Measurements from ENCODE around the gene ASB8. TPM values are rescaled to one million over a fixed set of nuclear protein-coding genes. Genes with fewer than 3 reads are reported as not detected.

ASB8 gene
- total RNA-seq, 1 experiment from 2014 or later, result 34.4 TPM

DNA sequence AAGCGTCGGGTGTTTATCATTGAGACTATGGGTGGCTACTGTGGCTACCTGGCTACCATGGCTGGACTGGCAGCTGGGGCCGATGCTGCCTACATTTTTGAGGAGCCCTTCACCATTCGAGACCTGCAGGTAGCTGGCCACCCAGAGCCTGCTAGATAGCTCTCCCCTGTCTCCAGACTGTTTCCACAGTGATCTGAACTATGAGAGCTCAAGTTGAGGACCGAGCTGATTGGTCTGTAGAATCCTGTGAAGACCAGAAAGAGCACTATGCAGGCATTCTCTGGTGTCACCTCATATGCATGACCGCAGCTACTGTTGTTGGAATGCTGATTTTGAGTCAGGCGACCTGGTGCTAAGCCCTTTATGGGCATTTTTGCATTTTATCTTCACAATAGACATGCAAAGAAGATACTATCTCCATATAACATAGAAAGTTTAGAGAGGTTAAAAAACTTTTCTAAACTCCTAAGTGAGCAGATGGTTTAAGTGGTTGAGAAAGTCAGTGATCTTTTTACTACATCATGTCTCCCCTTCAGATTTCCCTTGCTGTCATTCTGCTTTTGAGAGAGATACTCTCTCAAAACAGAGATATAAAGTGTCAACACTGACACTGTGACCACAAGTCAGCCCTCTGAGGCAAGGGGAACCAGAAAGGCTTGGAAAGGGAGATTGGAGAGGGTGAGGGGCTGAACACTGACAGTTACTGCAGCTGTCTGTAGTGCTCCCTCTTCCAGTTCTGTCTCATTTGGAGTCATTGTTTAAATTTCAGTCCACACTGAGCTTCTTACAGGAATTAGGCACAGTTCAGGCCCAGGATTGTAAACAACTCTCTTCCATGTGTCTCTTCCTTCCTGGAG, 14.3 kb downstream of the ASB8 start:
- no peak overlapping the region for H3K4me2 ChIP-seq (ENCODE audit: low read length)
- no peaks in the 10 kb centered on the region for H3K4me1 ChIP-seq (ENCODE audit: insufficient read depth, low read length)
- no peaks in the 10 kb centered on the region for H3K27me3 ChIP-seq (ENCODE audit: low read length)
- no peaks in the 10 kb centered on the region for H3K9me3 ChIP-seq (ENCODE audit: low read length)
- H3K27ac ChIP-seq (ENCODE audit: low read length), result no peak overlapping the region
- H3K79me2 ChIP-seq (ENCODE audit: low read length), result no peaks in the 10 kb centered on the region
- POLR2A ChIA-PET (ENCODE audit: unreplicated experiment), result no interaction called here
- H3K36me3 ChIP-seq (ENCODE audit: low read depth, low read length), result peaks cover 39% of the 10 kb centered on the region; the same call in 1 of the 2 replicates
- no peak for ATAC-seq
- no TSS peak for BruUV-seq (replicated peaks)
- no peak overlapping the region for H3K9ac ChIP-seq (ENCODE audit: low read length)
- TF ChIP-seq EZH2 (IDR thresholded peaks at IDR 0.05; ENCODE audit: low read length, unreplicated experiment), result no peak
- no peak for TF ChIP-seq EZH2phosphoT487 (IDR thresholded peaks at IDR 0.05; ENCODE audit: borderline replicate concordance, low read length)
- TF ChIP-seq, protein P1, sequence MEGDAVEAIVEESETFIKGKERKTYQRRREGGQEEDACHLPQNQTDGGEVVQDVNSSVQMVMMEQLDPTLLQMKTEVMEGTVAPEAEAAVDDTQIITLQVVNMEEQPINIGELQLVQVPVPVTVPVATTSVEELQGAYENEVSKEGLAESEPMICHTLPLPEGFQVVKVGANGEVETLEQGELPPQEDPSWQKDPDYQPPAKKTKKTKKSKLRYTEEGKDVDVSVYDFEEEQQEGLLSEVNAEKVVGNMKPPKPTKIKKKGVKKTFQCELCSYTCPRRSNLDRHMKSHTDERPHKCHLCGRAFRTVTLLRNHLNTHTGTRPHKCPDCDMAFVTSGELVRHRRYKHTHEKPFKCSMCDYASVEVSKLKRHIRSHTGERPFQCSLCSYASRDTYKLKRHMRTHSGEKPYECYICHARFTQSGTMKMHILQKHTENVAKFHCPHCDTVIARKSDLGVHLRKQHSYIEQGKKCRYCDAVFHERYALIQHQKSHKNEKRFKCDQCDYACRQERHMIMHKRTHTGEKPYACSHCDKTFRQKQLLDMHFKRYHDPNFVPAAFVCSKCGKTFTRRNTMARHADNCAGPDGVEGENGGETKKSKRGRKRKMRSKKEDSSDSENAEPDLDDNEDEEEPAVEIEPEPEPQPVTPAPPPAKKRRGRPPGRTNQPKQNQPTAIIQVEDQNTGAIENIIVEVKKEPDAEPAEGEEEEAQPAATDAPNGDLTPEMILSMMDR (conservative IDR thresholded peaks at IDR 0.05; ENCODE audit: low read depth, low read length), result no peak
- no peak for DNase-seq
- H4K20me1 ChIP-seq (ENCODE audit: low read length), result no peaks in the 10 kb centered on the region
- intact Hi-C loops (cut with micrococcal nuclease), result no loop called here
- no peaks in the 10 kb centered on the region for H3F3A ChIP-seq (ENCODE audit: low read length, unreplicated experiment)
- CTCF ChIA-PET, result no interaction called here
- no peaks in the 10 kb centered on the region for H3K9me2 ChIP-seq (replicated peaks; ENCODE audit: low read length)
- H3K4me3 ChIP-seq (ENCODE audit: low read length), result no peak overlapping the region
- no peak overlapping the region for H2AFZ ChIP-seq (ENCODE audit: low read length)

GRCh38 chr12:48135027-48135426, 22.3 kb downstream of the ASB8 start:
- no peak for ATAC-seq
- Histone ChIP-seq H3K79me2 (ENCODE audit: low read length) (no peaks in the 10 kb centered on the region), H3K27ac (ENCODE audit: low read length) (no peak overlapping the region), H3F3A (ENCODE audit: low read length, unreplicated experiment) (no peaks in the 10 kb centered on the region), H3K27me3 (ENCODE audit: low read length) (no peaks in the 10 kb centered on the region), H2AFZ (ENCODE audit: low read length) (no peak overlapping the region), H4K20me1 (ENCODE audit: low read length) (no peaks in the 10 kb centered on the region), H3K9me2 (replicated peaks; ENCODE audit: low read length) (no peaks in the 10 kb centered on the region), H3K9ac (ENCODE audit: low read length) (no peak overlapping the region), H3K9me3 (ENCODE audit: low read length) (no peaks in the 10 kb centered on the region), H3K4me3 (ENCODE audit: low read length) (no peak overlapping the region), H3K4me2 (ENCODE audit: low read length) (no peak overlapping the region), H3K36me3 (ENCODE audit: low read depth, low read length) (peaks cover 25% of the 10 kb centered on the region), H3K4me1 (ENCODE audit: insufficient read depth, low read length) (no peaks in the 10 kb centered on the region)
- POLR2A ChIA-PET (ENCODE audit: unreplicated experiment), result no interaction called here
- CTCF ChIA-PET, result interaction anchor here (0.6 kb wide), 1 partner anchor 33 kb away, joined by 6 read pairs; no protein-coding TSS in a partner anchor
- no peak for DNase-seq
- BruUV-seq (replicated peaks), result no TSS peak
- TF ChIP-seq EZH2 (IDR thresholded peaks at IDR 0.05; ENCODE audit: low read length, unreplicated experiment) (no peak), EZH2phosphoT487 (IDR thresholded peaks at IDR 0.05; ENCODE audit: borderline replicate concordance, low read length) (no peak)
- TF ChIP-seq, protein P1 (conservative IDR thresholded peaks at IDR 0.05; ENCODE audit: low read depth, low read length), result no peak
- intact Hi-C loops (cut with micrococcal nuclease), result no loop called here

GRCh38 chr12:48132826-48133225, 24.5 kb downstream of the ASB8 start:
- no peaks in the 10 kb centered on the region for H4K20me1 ChIP-seq (ENCODE audit: low read length)
- no peaks in the 10 kb centered on the region for H3K9me2 ChIP-seq (replicated peaks; ENCODE audit: low read length)
- DNase-seq, result no peak
- H3F3A ChIP-seq (ENCODE audit: low read length, unreplicated experiment), result no peaks in the 10 kb centered on the region
- CTCF ChIA-PET, result no interaction called here
- intact Hi-C loops (cut with micrococcal nuclease), result no loop called here
- POLR2A ChIA-PET (ENCODE audit: unreplicated experiment), result no interaction called here
- no peak overlapping the region for H3K4me3 ChIP-seq (ENCODE audit: low read length)
- no TSS peak for BruUV-seq (replicated peaks)
- H3K4me2 ChIP-seq (ENCODE audit: low read length), result no peak overlapping the region
- H3K79me2 ChIP-seq (ENCODE audit: low read length), result no peaks in the 10 kb centered on the region
- no peaks in the 10 kb centered on the region for H3K27me3 ChIP-seq (ENCODE audit: low read length)
- no peak for ATAC-seq
- H3K27ac ChIP-seq (ENCODE audit: low read length), result no peak overlapping the region
- H3K9ac ChIP-seq (ENCODE audit: low read length), result no peak overlapping the region
- H2AFZ ChIP-seq (ENCODE audit: low read length), result no peak overlapping the region
- H3K9me3 ChIP-seq (ENCODE audit: low read length), result no peaks in the 10 kb centered on the region
- TF ChIP-seq, protein P1 (conservative IDR thresholded peaks at IDR 0.05; ENCODE audit: low read depth, low read length), result no peak
- TF ChIP-seq EZH2phosphoT487 (IDR thresholded peaks at IDR 0.05; ENCODE audit: borderline replicate concordance, low read length), result no peak
- TF ChIP-seq EZH2 (IDR thresholded peaks at IDR 0.05; ENCODE audit: low read length, unreplicated experiment), result no peak
- peaks cover 32% of the 10 kb centered on the region for H3K36me3 ChIP-seq (ENCODE audit: low read depth, low read length)
- H3K4me1 ChIP-seq (ENCODE audit: insufficient read depth, low read length), result no peaks in the 10 kb centered on the region
